DMS53 (cell line): ENCODE data around the gene PNPLA7.

ENCODE experiments used
- DNase-seq: peaks from one replicate; lab custom pipeline; 2025; lab: John Stamatoyannopoulos, UW

The PNPLA7 gene

GRCh38 chr9:137435381-137435891 is 114.8 kb downstream of the PNPLA7 start:
- DNase-seq, result no peak

- no peak for DNase-seq
Measured at GRCh38 chr9:137434498-137435380, 115.5 kb downstream of the PNPLA7 start.

- DNase-seq, result no peak
Measured at GRCh38 chr9:137433916-137434431, 116.2 kb downstream of the PNPLA7 start.

- DNase-seq, result no peak
Measured at GRCh38 chr9:137433349-137433915, 116.8 kb downstream of the PNPLA7 start.

GRCh38 chr9:137432687-137433348 is 117.4 kb downstream of the PNPLA7 start:
- DNase-seq, result no peak

- DNase-seq, result no peak
Measured at GRCh38 chr9:137431416-137431931, 118.7 kb downstream of the PNPLA7 start.

- DNase-seq, result no peak
Measured at GRCh38 chr9:137430723-137431415, 119.3 kb downstream of the PNPLA7 start.

GRCh38 chr9:137429974-137430722 is 120.1 kb downstream of the PNPLA7 start:
- DNase-seq, result peak; percentile 76

- peak; percentile 68 for DNase-seq
Measured at GRCh38 chr9:137429546-137429890, 120.7 kb downstream of the PNPLA7 start.

GRCh38 chr9:137428841-137429545 is 121.2 kb downstream of the PNPLA7 start:
- DNase-seq, result peak; percentile 68

GRCh38 chr9:137428311-137428630 is 121.9 kb downstream of the PNPLA7 start:
- no peak for DNase-seq

GRCh38 chr9:137427454-137428310 is 122.5 kb downstream of the PNPLA7 start:
- DNase-seq, result no peak

GRCh38 chr9:137426018-137426681 is 124.1 kb downstream of the PNPLA7 start:
- no peak for DNase-seq

- DNase-seq, result peak; percentile 83
Measured at GRCh38 chr9:137423514-137424291, 126.5 kb downstream of the PNPLA7 start.

- peak; percentile 98 for DNase-seq
Measured at GRCh38 chr9:137422604-137423513, 127.3 kb downstream of the PNPLA7 start, which contains the start of the genes EXD3 and NOXA1. Gene EXD3 (minus strand): TSS chr9:137423162. CDS start chr9:137395357, 27,805 bp downstream. Gene NOXA1 (plus strand): TSS chr9:137423393. CDS start chr9:137423530, 137 bp downstream.

GRCh38 chr9:137421838-137422603 is 128.2 kb downstream of the PNPLA7 start:
- DNase-seq, result no peak
